ENCODE data around the gene TSPAN6.

GRCh38 chrX:100674705-100675104 lies 38.1 kb upstream of the TSPAN6 start:
- TF ChIP-seq CTCF (IDR thresholded peaks at IDR 0.05; ENCODE audit: low read depth, low read length) (no peak), EZH2phosphoT487 (IDR thresholded peaks at IDR 0.05; ENCODE audit: low read depth) (no peak)

Data from OCI-LY3 (cell line).